Spleen (tissue), 11 donors: ENCODE data around the gene TBX4. TPM values are rescaled to one million over a fixed set of nuclear protein-coding genes. Genes with fewer than 3 reads are reported as not detected.
A peak's percentile ranks its signal among the peaks of the same experiment; 100 is the strongest.

ENCODE experiments used
- DNase-seq: peaks from one replicate; pipeline ENCODE4 v3.0.0-alpha.2; 2020
- H3K27ac ChIP-seq, 8 donors: fragments of 200-600 bp; sonication (generic) in 7 of 8; 1 replicate in 4 of 8; 2 replicates in 4 of 8; pipeline versions ENCODE4 v1.5.0 to v1.8.0; 2016 to 2021; ENCODE audit warnings: inconsistent platforms in 4 of 8, mild to moderate bottlenecking in 4 of 8, moderate library complexity in 1 of 8
- H3K27me3 ChIP-seq, 7 donors: fragments of 200-600 bp; sonication (generic) in 6 of 7; replicated peaks in 1 of 7; 1 replicate in 4 of 7; 2 replicates in 3 of 7; pipeline versions ENCODE4 v1.5.0 to v1.8.0; 2016 to 2021; ENCODE audit warnings: inconsistent platforms in 3 of 7, mild to moderate bottlenecking in 1 of 7
- H3K36me3 ChIP-seq, 6 donors: fragments of 200-600 bp; sonication (generic) in 5 of 6; 1 replicate in 4 of 6; 2 replicates in 2 of 6; pipeline versions ENCODE4 v1.5.0 to v1.8.0; 2016 to 2021; ENCODE audit warnings: inconsistent platforms in 2 of 6
- H3K4me1 ChIP-seq, 6 donors: fragments of 200-600 bp; sonication (generic) in 5 of 6; 1 replicate in 3 of 6; 2 replicates in 3 of 6; pipeline versions ENCODE4 v1.5.0 to v1.8.0; 2016 to 2021; ENCODE audit warnings: inconsistent platforms in 3 of 6
- H3K4me3 ChIP-seq, 8 donors: fragments of 200-600 bp; sonication (generic) in 7 of 8; 1 replicate in 4 of 8; 2 replicates in 4 of 8; pipeline versions ENCODE4 v1.5.0 to v1.8.0; 2016 to 2021; ENCODE audit warnings: inconsistent platforms in 4 of 8, mild to moderate bottlenecking in 4 of 8, moderate library complexity in 2 of 8
- H3K9me3 ChIP-seq, 8 donors: fragments of 200-600 bp; sonication (generic) in 7 of 8; 1 replicate in 4 of 8; 2 replicates in 4 of 8; pipeline versions ENCODE4 v1.5.0 to v1.8.0; 2016 to 2021; ENCODE audit warnings: inconsistent platforms in 4 of 8
- CTCF ChIP-seq, 11 experiments: fragments of 200-600 bp in 7 of 11; fragments of 450-650 bp in 4 of 11; sonication (generic) in 4 of 11; IDR thresholded peaks in 8 of 11; conservative IDR thresholded peaks in 3 of 11; 1 replicate in 7 of 11; 2 replicates in 4 of 11; pipeline versions ENCODE4 v1.4.0 to v1.8.0; 2016 to 2021; ENCODE audit warnings: antibody characterized with exemption in 11 of 11, inconsistent platforms in 4 of 11, mild to moderate bottlenecking in 1 of 11
- POLR2A ChIP-seq, 3 donors: fragments of 450-650 bp; IDR thresholded peaks; one replicate each; pipeline ENCODE4 v1.5.1; 2017; ENCODE audit warnings: antibody characterized with exemption in 3 of 3, mild to moderate bottlenecking in 1 of 3
- POLR2AphosphoS5 ChIP-seq, 3 donors: sonication (generic); formaldehyde crosslinking; IDR thresholded peaks; one replicate each; pipeline ENCODE4 v1.5.1; 2017; ENCODE audit warnings: antibody characterized with exemption in 3 of 3
- WGBS, 5 donors: extraction: QIAGEN DNeasy Blood & Tissue Kit in 3 of 5; methylation state at CpG; one replicate each; pipeline versions ENCODE4 v1.1.5 to v1.1.7; 2013 to 2018; 5-methylcytosine and 5-hydroxymethylcytosine counted together
- intact Hi-C: fragments of 100-400 bp; cut with DNase I; formaldehyde crosslinking; loops from one replicate; pipeline ENCODE4 v1.15.0; 2023; ENCODE audit warnings: low total_unique reads
- polyA plus RNA-seq, 3 donors: library from polyadenylated mRNA; stranded (reverse); fragments of 200-250 nt; gene quantifications; one replicate each; pipeline ENCODE4 v1.2.1, GENCODE V29; 2013
- total RNA-seq, 7 donors: library from RNA; depleted of rRNA in 3 of 7; stranded (reverse); fragments of >200 nt in 3 of 7; fragmentation: NEBNext Ultra II Directional in 4 of 7; extraction: Animal tissue kit (Norgen Biotek cat#: 25700) in 4 of 7; gene quantifications; one replicate each; pipeline versions ENCODE4 v1.1.0 to v1.2.1, GENCODE V29; 2016 to 2021
- donor health status: healthy with polysubstance abuse.
- donor health status: DM: no; HTN: no; CAD: no; lungs with moderate emphysema.
- donor health status: DM: no; HTN: no; CAD: no.
- donor health status: Bipolar disorder and iron deficiency.
- donor health status: healthy.
- donor health status: DM: no; HTN: no; CAD: no.
- donor health status: DM: yes; HTN: yes; CAD: no.

The TBX4 gene
- total and polyA plus RNA-seq, 10 donors: not detected

- DNase-seq: peak; percentile 44
- no peak overlapping the region for H3K27ac ChIP-seq
- H3K27me3 ChIP-seq: peaks cover 2 to 70% (median 27%) of the 10 kb centered on the region in 7 donors
- no peaks in the 10 kb centered on the region for H3K9me3 ChIP-seq
- peaks cover 0 to 24% (median 7%) of the 10 kb centered on the region in 6 donors for H3K4me1 ChIP-seq
- 78 to 85% (median 84%) methylated on average over 15 to 17 of the region's 17 CpGs for WGBS, 5 donors
- TF ChIP-seq POLR2AphosphoS5 (IDR thresholded peaks at IDR 0.05): no peak
- no peak for TF ChIP-seq POLR2A (IDR thresholded peaks at IDR 0.05)
- no peak for TF ChIP-seq CTCF (IDR thresholded peaks at IDR 0.05 in 8 of 11, conservative IDR thresholded peaks at IDR 0.05 in 3 of 11)
- no peaks in the 10 kb centered on the region for H3K36me3 ChIP-seq
- no peak overlapping the region for H3K4me3 ChIP-seq
- intact Hi-C loops: no loop called here
These were observed 13.5 kb downstream of the TBX4 start for GRCh38 chr17:61465550-61466237.

- peaks cover 2 to 64% (median 25%) of the 10 kb centered on the region in 7 donors for H3K27me3 ChIP-seq
- TF ChIP-seq POLR2AphosphoS5 (IDR thresholded peaks at IDR 0.05) (no peak), CTCF (IDR thresholded peaks at IDR 0.05 in 8 of 11, conservative IDR thresholded peaks at IDR 0.05 in 3 of 11) (no peak), POLR2A (IDR thresholded peaks at IDR 0.05) (no peak)
- no peak overlapping the region for H3K27ac ChIP-seq
- intact Hi-C loops: no loop called here
- no peak overlapping the region for H3K4me3 ChIP-seq
- no peaks in the 10 kb centered on the region for H3K9me3 ChIP-seq
- WGBS, 5 donors: 71 to 87% (median 83%) methylated on average over 7 of the region's 7 CpGs
- peaks cover 0 to 22% (median 7%) of the 10 kb centered on the region in 6 donors for H3K4me1 ChIP-seq
- H3K36me3 ChIP-seq: no peaks in the 10 kb centered on the region
- DNase-seq: peak; percentile 43
These were observed 14.0 kb downstream of the TBX4 start for GRCh38 chr17:61466246-61466645.

- no peak for TF ChIP-seq CTCF (IDR thresholded peaks at IDR 0.05 in 8 of 11, conservative IDR thresholded peaks at IDR 0.05 in 3 of 11)
- no peak for TF ChIP-seq POLR2AphosphoS5 (IDR thresholded peaks at IDR 0.05)
- TF ChIP-seq POLR2A (IDR thresholded peaks at IDR 0.05): no peak
- no peak overlapping the region for H3K27ac ChIP-seq
- H3K9me3 ChIP-seq: no peaks in the 10 kb centered on the region
- no peaks in the 10 kb centered on the region for H3K36me3 ChIP-seq
- intact Hi-C loops: no loop called here
- peak; percentile 71 for DNase-seq
- peaks cover 0 to 50% (median 11%) of the 10 kb centered on the region in 7 donors for H3K27me3 ChIP-seq
- H3K4me1 ChIP-seq: peaks cover 0 to 8% (median 0%) of the 10 kb centered on the region in 6 donors
- H3K4me3 ChIP-seq: no peak overlapping the region
- 38 to 63% (median 53%) methylated on average over 15 of the region's 15 CpGs for WGBS, 5 donors
These were observed 15.4 kb downstream of the TBX4 start for GRCh38 chr17:61467416-61468262.
